ENCODE data around the gene PCYOX1L.

DNA sequence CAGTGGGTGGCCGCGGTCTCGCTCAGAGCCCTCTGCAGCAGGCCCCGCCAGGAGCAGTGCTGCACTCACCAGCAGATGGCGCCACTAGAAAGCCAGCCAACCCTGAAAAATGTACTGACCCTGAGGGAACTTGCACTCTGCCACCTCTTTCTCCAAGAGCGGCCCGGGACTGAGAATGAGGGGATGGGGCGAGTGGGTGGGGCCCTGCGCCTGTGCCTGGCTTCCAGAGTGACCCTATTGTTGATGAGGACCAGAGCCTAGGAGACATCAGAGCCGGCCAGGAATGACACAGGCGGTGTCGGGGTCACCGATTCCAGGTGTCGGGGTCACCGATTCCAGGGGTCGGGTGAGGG, 24.1 kb downstream of the PCYOX1L start:
- TF ChIP-seq POLR2A (IDR thresholded peaks at IDR 0.05; ENCODE audit: low read depth, low read length): no peak
- no peak for TF ChIP-seq TAF1 (IDR thresholded peaks at IDR 0.05; ENCODE audit: borderline replicate concordance, low read depth, low read length)
- TF ChIP-seq POLR2AphosphoS5 (IDR thresholded peaks at IDR 0.05; ENCODE audit: low read depth, low read length): no peak

All from GM12892 (cell line).